Measurements from ENCODE around the gene KMT5C. TPM values are rescaled to one million over a fixed set of nuclear protein-coding genes. Genes with fewer than 3 reads are reported as not detected.
A peak's percentile ranks its signal among the peaks of the same experiment; 100 is the strongest.

KMT5C gene
- total RNA-seq, 1 experiment from 2014 or later, result 63.1 TPM

DNA sequence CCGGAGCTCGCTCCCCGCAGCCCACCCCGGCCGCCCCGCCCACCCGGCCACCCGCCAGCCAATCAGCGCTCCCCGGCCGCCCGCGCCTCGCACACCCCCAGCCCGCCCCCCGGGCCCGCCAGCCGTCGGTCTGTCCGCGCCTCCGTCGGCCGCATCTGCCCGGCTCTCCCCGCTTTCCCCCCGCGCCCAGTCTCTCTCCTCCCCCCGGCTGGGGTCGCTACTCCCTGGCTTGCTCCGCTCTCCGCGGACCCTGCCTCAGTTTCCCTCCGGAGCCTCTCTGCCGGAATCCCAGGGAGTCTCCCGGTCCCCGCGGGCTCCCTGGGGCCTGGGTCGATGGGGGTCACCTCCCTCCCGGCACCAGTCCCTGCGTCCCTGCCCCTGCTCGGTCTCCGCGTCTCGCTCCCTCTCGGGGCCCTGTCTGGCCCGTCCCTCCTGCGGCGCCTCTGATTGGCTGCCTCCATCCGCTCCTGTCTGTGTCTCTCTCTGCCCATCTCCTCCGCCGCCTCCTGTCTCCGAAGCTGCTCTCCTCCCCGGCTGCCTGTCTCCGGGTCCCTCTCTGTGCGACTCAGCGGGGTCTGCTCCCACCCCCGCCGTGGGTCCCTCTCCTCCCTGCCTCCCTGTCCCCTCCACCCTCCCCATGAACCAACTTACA, 30.1 kb downstream of the KMT5C start:
- Mint-ChIP-seq H3K36me3 (no peaks in the 10 kb centered on the region), H3K27ac (no peak overlapping the region; the same call in 1 of the 2 replicates), H3K4me3 (peak overlapping the region; percentile 83), H3K9me3 (no peaks in the 10 kb centered on the region), H3K27me3 (ENCODE audit: low read depth) (peaks cover 75% of the 10 kb centered on the region), H3K4me1 (peaks cover 19% of the 10 kb centered on the region)
- ChIA-PET CTCF (interaction anchor here (0.6 to 2.8 kb wide), 11 partner anchors 14 to 891 kb away, joined by 3 to 13 read pairs (median 4); partner anchors contain the start of gene TMEM238), POLR2A (interaction anchor here (0.8 to 2.9 kb wide), 6 partner anchors 14 to 68 kb away, joined by 3 to 12 read pairs (median 4); partner anchors contain the start of genes KMT5C and TMEM238)
- DNase-seq (ENCODE audit: low spot score), result peak; percentile 82
- no peak for TF ChIP-seq IRF2 (CRISPR knock-in tag; IDR thresholded peaks at IDR 0.05; ENCODE audit: borderline replicate concordance, low read depth)
- TF ChIP-seq, protein P1, sequence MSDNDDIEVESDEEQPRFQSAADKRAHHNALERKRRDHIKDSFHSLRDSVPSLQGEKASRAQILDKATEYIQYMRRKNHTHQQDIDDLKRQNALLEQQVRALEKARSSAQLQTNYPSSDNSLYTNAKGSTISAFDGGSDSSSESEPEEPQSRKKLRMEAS (CRISPR knock-in tag; IDR thresholded peaks at IDR 0.05), result peak; percentile 32; the same call in 1 of the 2 replicates
- TF ChIP-seq, protein P2, sequence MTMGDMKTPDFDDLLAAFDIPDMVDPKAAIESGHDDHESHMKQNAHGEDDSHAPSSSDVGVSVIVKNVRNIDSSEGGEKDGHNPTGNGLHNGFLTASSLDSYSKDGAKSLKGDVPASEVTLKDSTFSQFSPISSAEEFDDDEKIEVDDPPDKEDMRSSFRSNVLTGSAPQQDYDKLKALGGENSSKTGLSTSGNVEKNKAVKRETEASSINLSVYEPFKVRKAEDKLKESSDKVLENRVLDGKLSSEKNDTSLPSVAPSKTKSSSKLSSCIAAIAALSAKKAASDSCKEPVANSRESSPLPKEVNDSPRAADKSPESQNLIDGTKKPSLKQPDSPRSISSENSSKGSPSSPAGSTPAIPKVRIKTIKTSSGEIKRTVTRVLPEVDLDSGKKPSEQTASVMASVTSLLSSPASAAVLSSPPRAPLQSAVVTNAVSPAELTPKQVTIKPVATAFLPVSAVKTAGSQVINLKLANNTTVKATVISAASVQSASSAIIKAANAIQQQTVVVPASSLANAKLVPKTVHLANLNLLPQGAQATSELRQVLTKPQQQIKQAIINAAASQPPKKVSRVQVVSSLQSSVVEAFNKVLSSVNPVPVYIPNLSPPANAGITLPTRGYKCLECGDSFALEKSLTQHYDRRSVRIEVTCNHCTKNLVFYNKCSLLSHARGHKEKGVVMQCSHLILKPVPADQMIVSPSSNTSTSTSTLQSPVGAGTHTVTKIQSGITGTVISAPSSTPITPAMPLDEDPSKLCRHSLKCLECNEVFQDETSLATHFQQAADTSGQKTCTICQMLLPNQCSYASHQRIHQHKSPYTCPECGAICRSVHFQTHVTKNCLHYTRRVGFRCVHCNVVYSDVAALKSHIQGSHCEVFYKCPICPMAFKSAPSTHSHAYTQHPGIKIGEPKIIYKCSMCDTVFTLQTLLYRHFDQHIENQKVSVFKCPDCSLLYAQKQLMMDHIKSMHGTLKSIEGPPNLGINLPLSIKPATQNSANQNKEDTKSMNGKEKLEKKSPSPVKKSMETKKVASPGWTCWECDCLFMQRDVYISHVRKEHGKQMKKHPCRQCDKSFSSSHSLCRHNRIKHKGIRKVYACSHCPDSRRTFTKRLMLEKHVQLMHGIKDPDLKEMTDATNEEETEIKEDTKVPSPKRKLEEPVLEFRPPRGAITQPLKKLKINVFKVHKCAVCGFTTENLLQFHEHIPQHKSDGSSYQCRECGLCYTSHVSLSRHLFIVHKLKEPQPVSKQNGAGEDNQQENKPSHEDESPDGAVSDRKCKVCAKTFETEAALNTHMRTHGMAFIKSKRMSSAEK (CRISPR knock-in tag; IDR thresholded peaks at IDR 0.05; ENCODE audit: borderline replicate concordance), result no peak
- TF ChIP-seq SP1 (CRISPR knock-in tag; conservative IDR thresholded peaks at IDR 0.05), result 0 out of 2 replicates have a peak, but pooled peaks have one; percentile 38
- no peak for TF ChIP-seq GABPB1 (CRISPR knock-in tag; IDR thresholded peaks at IDR 0.05)
- TF ChIP-seq, protein P3, sequence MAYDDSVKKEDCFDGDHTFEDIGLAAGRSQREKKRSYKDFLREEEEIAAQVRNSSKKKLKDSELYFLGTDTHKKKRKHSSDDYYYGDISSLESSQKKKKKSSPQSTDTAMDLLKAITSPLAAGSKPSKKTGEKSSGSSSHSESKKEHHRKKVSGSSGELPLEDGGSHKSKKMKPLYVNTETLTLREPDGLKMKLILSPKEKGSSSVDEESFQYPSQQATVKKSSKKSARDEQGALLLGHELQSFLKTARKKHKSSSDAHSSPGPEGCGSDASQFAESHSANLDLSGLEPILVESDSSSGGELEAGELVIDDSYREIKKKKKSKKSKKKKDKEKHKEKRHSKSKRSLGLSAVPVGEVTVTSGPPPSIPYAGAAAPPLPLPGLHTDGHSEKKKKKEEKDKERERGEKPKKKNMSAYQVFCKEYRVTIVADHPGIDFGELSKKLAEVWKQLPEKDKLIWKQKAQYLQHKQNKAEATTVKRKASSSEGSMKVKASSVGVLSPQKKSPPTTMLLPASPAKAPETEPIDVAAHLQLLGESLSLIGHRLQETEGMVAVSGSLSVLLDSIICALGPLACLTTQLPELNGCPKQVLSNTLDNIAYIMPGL (CRISPR knock-in tag; IDR thresholded peaks at IDR 0.05), result peak; percentile 54; the same call in 1 of the 2 replicates
- 0 out of 2 replicates have a peak, but pooled peaks have one; percentile 9 for TF ChIP-seq ZNF423 (CRISPR knock-in tag; IDR thresholded peaks at IDR 0.05)
- TF ChIP-seq, protein P4, sequence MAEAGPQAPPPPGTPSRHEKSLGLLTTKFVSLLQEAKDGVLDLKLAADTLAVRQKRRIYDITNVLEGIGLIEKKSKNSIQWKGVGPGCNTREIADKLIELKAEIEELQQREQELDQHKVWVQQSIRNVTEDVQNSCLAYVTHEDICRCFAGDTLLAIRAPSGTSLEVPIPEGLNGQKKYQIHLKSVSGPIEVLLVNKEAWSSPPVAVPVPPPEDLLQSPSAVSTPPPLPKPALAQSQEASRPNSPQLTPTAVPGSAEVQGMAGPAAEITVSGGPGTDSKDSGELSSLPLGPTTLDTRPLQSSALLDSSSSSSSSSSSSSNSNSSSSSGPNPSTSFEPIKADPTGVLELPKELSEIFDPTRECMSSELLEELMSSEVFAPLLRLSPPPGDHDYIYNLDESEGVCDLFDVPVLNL (CRISPR knock-in tag; IDR thresholded peaks at IDR 0.05; ENCODE audit: borderline replicate concordance, low read depth), result no peak
- TF ChIP-seq, protein P5, sequence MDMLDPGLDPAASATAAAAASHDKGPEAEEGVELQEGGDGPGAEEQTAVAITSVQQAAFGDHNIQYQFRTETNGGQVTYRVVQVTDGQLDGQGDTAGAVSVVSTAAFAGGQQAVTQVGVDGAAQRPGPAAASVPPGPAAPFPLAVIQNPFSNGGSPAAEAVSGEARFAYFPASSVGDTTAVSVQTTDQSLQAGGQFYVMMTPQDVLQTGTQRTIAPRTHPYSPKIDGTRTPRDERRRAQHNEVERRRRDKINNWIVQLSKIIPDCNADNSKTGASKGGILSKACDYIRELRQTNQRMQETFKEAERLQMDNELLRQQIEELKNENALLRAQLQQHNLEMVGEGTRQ (CRISPR knock-in tag; IDR thresholded peaks at IDR 0.05), result no peak
- ATAC-seq, result peak; percentile 76

DNA sequence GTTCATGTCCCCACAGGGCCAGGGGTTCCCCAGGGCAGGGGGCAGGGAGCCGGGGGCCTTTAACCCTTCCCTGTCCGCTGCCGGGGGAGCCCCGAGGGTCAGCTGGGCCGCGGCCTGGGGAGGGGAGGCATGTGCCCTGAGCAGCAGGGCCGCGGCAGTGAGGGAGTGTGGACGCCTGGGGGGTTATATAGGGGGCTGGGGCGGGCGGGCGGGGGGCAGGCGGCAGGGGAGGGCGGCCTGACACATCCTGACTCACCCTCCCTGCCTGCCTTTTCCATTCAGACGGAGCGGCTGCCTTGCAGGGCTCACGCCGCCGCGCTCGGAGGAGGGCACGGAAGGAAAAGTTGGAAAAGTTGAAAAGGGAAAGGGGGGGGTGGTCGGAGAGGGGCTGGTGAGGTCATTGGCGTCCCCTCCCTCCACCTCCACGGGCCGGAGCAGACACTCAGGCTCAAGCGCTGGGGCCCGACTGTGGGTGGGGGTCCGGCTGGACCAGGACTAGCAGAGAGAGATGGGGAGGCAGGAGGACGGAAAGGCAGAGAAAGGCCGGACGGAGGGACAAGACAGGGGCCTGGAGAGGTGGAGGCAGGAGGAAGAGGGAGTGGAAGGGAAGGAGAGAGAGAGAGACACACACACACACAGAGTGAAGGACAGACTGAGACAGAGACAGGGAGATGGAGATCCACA, 30.8 kb downstream of the KMT5C start, which contains the start of gene IL11:
TSS of gene IL11 (minus strand) at position 159 of the 684 bp plus-strand sequence. CDS start at position 6, 153 bp downstream.
- ChIA-PET CTCF (interaction anchor here (0.5 to 2.8 kb wide), 8 partner anchors 13 to 224 kb away, joined by 3 to 13 read pairs (median 4); partner anchors contain the start of gene TMEM238), POLR2A (interaction anchor here (0.8 to 1.3 kb wide), 4 partner anchors 14 to 69 kb away, joined by 3 to 6 read pairs (median 4); partner anchors contain the start of gene TMEM238)
- peaks cover 22% of the 10 kb centered on the region for H3K4me1 Mint-ChIP-seq
- H3K9me3 Mint-ChIP-seq, result no peaks in the 10 kb centered on the region
- H3K36me3 Mint-ChIP-seq, result no peaks in the 10 kb centered on the region
- no peak; the same call in 1 of the 2 replicates for ATAC-seq
- TF ChIP-seq ETV6 (CRISPR knock-in tag; IDR thresholded peaks at IDR 0.05), result 0 out of 2 replicates have a peak, but pooled peaks have one; percentile 38
- TF ChIP-seq, protein P6, sequence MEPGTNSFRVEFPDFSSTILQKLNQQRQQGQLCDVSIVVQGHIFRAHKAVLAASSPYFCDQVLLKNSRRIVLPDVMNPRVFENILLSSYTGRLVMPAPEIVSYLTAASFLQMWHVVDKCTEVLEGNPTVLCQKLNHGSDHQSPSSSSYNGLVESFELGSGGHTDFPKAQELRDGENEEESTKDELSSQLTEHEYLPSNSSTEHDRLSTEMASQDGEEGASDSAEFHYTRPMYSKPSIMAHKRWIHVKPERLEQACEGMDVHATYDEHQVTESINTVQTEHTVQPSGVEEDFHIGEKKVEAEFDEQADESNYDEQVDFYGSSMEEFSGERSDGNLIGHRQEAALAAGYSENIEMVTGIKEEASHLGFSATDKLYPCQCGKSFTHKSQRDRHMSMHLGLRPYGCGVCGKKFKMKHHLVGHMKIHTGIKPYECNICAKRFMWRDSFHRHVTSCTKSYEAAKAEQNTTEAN (CRISPR knock-in tag; IDR thresholded peaks at IDR 0.05), result no peak
- no peak within 1 kb of the TSS; the same call in 1 of the 2 replicates for H3K27ac Mint-ChIP-seq
- H3K27me3 Mint-ChIP-seq (ENCODE audit: low read depth), result peaks cover 70% of the 10 kb centered on the region
- DNase-seq (ENCODE audit: low spot score), result no peak
- H3K4me3 Mint-ChIP-seq, result peak within 1 kb of the TSS; percentile 83
